T-helper 2 cell (primary cell): ENCODE data around the gene ASIC5.
"Not testable (repeated sequence)": the region's sequence is repeated elsewhere in the genome, so short reads cannot be mapped to it uniquely, and the experiment has no call there.

Experiments used
- DNase-seq, 5 experiments: peaks; one replicate each; pipeline versions ENCODE4 v3.0.0 to v3.0.0-alpha.2; 2012 to 2022

Gene ASIC5

DNA sequence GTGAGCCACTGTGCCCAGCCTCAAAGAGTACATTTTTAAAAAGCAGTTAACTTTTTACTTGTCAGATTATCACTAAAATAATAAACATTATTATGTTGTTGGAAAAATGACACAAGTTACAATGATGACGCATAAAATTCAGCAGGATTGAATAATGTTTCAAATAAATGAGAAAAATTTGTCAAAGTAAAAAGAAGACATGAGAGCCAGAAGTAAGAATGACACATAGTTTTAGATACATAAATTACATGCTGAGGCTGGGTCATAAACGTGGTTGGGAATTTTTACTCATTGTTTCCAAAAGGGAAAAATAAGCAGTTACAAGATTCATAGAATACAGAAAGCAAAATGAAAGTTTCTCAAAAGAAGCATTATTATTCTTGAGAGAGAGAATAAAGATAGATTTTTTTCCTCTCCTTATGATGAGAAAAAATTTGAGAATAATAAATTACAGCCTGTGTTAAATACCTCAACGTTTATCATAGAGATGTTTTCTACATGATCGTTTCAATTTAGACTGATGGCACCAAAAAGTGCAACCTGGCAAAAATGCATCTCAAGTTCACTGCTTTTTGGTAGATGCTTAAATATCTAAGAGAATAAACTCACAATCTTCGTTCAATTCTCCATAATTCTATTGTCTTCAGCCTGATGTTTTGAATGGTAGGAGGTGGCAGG, 66.8 kb downstream of the ASIC5 start:
- no peak for DNase-seq

DNA sequence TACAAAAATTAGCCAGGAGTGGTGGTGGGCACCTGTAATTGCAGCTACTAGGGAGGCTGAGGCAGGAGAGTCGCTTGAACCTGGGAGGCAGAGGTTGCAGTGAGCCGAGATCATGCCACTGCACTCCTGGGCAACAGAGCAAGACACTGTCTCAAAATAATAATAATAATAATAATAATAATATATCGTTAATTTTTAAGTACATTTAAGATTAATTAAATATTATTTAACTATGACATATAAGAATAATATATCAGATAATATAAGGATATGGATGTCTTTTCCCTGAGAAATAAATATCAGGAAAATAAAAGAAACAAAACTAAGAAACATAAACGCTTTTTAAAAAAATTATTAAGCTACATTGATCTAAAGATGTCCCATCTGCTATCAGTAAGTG, 68.5 kb downstream of the ASIC5 start:
- DNase-seq, result not testable (repeated sequence)

DNA sequence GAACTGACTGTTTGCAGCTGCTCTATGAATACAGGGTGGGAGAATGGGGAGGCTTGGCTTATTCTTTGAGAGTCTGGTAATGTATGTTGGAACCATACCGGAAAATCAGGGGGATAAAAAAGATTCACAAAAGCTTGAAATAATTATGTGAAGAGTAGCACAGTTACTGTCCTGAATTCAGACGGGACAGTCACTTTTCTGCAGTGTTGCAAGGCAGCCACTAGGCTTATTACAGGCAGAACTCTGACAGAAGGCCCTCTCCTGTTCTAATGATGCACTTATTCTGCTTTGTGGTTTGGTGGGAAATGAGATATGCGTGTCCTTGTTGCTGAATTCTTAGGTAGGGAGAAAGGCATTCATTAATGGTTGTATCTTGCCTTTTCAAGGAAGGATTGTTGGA, 70.1 kb downstream of the ASIC5 start:
- DNase-seq, result no peak

DNA sequence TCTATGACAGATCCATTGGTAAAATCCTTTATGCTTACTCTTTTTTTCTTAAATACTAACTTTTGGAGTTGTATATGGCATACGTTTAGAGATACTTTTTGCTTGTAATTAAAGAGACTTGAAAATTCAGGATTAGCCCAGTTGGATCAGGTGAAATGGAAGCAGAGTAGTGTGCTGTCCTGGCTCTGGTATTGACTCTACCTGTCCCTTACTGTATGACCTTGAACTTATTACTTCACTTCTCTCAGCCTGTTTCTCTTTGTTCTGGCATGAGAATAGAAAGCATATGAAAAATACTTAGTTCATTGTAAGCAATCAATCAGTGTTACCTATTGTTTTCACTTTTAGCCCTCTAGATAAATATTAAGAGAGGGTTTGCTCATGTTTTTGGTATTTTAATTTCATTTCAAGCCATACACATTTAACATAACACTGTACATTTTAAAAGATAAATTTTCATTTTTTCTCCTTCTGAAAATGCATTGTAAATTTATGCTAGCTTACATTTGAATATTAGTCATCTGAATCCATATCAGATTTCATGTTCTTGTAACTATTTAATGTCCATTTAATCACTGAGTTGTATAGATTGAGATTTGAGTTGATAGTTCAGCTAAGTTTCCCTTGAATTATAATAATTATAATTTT, 71.4 kb downstream of the ASIC5 start:
- DNase-seq, result no peak

DNA sequence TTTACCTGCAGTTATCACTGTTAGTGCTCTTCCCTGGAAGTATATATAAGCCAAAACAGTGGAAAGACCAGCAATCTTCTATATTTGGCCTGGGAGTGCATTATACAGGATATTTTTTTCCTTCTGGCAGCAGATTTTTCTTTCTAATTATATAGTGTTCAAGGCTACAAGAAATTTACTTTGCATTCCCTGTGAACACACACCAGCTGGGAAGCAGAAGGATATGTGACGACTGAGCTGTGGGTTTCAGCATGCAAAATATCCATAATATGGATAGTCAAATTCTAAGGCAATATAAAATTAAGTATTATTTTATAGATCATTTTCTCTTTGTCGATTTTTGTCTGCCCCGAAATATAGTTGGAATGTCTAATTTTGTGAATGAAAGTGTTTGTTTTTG, 76.1 kb downstream of the ASIC5 start:
- DNase-seq, result no peak

DNA sequence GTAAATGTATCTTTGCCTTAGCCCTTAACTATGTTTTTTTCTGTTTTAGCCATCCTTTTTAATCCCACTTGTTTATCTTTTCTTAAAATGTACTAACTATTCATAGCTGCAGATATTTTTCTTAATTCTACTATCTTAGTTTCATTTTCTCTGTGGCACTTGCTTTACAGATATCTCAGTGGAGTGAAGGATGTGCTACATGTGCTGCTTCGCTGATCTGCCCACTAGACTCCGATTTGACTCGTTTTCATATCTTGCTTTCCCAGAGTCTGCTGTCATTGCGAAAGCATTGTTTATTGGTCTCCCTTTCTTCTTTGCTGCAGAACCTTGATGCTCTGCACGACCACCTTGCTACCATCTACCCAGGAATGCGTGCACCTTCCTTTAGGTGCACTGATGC, 76.7 kb downstream of the ASIC5 start:
- no peak for DNase-seq

DNA sequence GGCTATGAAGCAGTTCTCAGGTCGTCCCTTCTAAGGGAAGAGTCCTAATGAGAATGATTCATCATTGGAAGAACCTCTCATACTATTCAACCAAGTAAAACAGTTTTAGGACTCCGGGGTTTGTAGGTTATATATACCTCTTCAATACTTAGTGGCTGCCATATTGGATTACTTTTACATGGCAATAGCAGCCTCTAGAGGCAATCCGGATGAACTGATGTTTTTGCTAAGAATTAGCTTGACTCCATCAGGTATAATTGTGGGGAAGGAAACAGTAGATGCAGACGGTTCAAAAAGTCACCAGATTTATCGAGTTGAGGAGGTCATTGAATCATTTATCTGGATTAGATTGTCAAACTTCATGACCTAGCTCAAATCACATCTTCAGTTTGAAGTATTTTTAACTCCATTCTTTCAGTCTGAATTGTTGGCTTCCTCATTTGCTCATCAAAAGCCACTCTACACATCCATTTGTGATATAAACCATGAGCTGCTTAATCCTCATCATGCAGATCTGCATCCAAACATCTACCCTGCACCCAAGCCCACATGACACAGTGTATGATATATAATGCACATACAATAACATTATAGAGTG, 78.9 kb downstream of the ASIC5 start:
- DNase-seq, result peak in 1 of 5 experiments; percentile 52

DNA sequence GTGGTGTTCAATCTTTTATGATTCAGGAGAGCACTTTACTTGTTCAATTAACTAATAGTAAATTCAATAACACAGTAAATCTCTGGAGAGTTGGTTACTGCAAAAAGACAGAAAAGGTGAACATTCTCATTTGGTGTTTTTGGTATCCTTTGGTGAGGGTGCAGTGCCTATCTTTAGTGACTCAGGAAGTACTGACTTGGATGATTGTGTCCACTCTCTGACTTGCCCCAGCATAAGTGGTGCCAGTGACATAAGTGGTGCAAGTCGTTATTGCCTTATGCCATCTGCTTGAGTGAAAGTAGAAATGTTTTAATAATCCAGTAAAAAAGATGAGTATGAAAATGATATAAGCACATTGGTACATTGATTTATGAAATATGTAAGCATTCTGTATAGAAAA, 80.2 kb downstream of the ASIC5 start:
- no peak for DNase-seq

DNA sequence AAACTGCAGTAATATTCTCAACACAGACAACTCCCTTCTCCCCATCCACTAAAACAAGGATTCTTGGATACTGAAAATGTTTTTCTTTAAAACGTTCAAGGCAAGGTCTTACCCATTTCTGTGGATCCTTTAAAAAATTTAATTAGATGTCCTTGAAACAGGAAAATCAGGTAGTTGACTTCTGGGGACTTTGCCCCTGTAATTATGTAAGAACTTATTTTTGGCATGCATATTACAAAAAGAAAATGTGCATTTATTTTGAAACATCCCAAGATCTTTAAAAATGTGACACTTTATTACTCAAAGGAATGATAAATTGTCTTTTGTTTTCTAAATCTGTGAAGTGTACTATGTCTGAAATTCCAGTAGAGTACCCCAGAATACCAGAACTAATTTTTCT, 81.4 kb downstream of the ASIC5 start:
- no peak for DNase-seq

DNA sequence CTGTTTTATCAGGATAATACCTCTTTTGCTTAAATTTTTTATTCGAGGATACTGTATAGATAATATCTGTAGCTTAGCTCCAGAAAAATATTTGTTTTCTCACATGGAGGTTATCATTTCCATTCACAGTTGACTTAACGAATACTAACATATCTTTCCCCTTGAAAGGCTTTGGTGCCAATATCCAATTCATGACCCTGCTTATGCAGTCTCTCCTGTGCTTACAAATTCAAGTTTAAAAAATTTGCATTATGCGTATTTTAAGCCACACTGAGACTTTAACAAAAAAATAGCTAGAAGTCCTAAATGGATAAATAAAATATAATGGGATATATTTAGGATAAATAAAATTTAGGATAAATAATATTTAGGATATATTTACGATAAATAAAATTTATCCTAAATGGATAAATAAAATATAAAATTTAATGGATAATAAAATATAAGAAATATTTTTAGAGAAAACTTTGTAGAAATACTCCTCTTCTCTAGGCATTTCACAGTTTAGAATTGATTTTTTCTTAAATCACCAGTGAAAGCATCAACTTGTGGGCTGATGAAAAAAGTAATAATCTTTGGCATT, 84.7 kb downstream of the ASIC5 start:
- DNase-seq, result no peak

DNA sequence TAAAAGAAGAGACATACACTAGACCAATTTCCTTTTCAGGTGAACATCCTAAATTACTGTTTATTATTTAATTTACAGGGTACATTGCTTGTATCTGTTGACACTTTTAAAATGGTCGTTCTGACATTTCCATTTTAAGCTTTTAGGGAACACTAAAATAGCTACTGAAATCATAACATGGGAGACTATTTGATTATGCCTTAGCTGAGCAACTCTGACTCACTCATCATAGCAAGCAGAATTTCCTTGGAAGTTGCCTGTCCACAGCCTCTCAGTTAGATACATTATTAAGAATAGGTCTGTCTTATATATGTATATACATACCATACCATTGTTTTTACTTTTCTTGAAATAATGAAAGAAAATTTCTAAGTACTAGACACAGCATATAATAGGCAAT, 85.3 kb downstream of the ASIC5 start:
- DNase-seq, result no peak
